ENCODE measurements around the gene ATP1A1.

The ATP1A1 gene

GRCh38 chr1:116372651-116373430 is at the start of gene ATP1A1:
Gene ATP1A1 (plus strand): TSS chr1:116373244. CDS start chr1:116373512, 268 bp downstream.
- DNase-seq: peak; percentile 90

- no peak for DNase-seq
These were observed 49.6 kb upstream of the ATP1A1 start for GRCh38 chr1:116323491-116323890.

- DNase-seq: no peak
These were observed 48.6 kb upstream of the ATP1A1 start for GRCh38 chr1:116324411-116324810.

- no peak for DNase-seq
These were observed 47.9 kb upstream of the ATP1A1 start for GRCh38 chr1:116325104-116325503.

- no peak for DNase-seq
These were observed 47.1 kb upstream of the ATP1A1 start for GRCh38 chr1:116325922-116326321.

- DNase-seq: no peak
These were observed 46.6 kb upstream of the ATP1A1 start for GRCh38 chr1:116326486-116326885.

- DNase-seq: no peak
These were observed 44.4 kb upstream of the ATP1A1 start for GRCh38 chr1:116328671-116329070.

GRCh38 chr1:116329524-116330341 is 43.3 kb upstream of the ATP1A1 start:
- no peak for DNase-seq

- peak; percentile 22 for DNase-seq
These were observed 42.7 kb upstream of the ATP1A1 start for GRCh38 chr1:116330342-116330652.

- peak; percentile 1 for DNase-seq
These were observed 42.2 kb upstream of the ATP1A1 start for GRCh38 chr1:116330846-116331245.

- no peak for DNase-seq
These were observed 41.5 kb upstream of the ATP1A1 start for GRCh38 chr1:116331523-116331922.

- DNase-seq: no peak
These were observed 40.6 kb upstream of the ATP1A1 start for GRCh38 chr1:116332451-116332850.

- DNase-seq: no peak
These were observed 39.7 kb upstream of the ATP1A1 start for GRCh38 chr1:116333171-116334014.

GRCh38 chr1:116334015-116334547 is 39.0 kb upstream of the ATP1A1 start:
- DNase-seq: no peak

GRCh38 chr1:116334868-116335635 is 38.0 kb upstream of the ATP1A1 start:
- DNase-seq: no peak

- DNase-seq: no peak
These were observed 37.0 kb upstream of the ATP1A1 start for GRCh38 chr1:116335850-116336624.

GRCh38 chr1:116337398-116337797 is 35.6 kb upstream of the ATP1A1 start:
- no peak for DNase-seq

- no peak for DNase-seq
These were observed 34.6 kb upstream of the ATP1A1 start for GRCh38 chr1:116338400-116338799.

GRCh38 chr1:116340506-116341231 is 32.4 kb upstream of the ATP1A1 start:
- peak; percentile 30 for DNase-seq

GRCh38 chr1:116343019-116343418 is 30.0 kb upstream of the ATP1A1 start:
- no peak for DNase-seq

GRCh38 chr1:116345011-116345410 is 28.0 kb upstream of the ATP1A1 start:
- no peak for DNase-seq

Data from kidney glomerular epithelial cell (primary cell).